ENCODE results near the gene WWP2. TPM values are rescaled to one million over a fixed set of nuclear protein-coding genes. Genes with fewer than 3 reads are reported as not detected.
A peak's percentile ranks its signal among the peaks of the same experiment; 100 is the strongest.

WWP2 gene
- polyA plus RNA-seq, 1 donor = 14.5 TPM

DNA sequence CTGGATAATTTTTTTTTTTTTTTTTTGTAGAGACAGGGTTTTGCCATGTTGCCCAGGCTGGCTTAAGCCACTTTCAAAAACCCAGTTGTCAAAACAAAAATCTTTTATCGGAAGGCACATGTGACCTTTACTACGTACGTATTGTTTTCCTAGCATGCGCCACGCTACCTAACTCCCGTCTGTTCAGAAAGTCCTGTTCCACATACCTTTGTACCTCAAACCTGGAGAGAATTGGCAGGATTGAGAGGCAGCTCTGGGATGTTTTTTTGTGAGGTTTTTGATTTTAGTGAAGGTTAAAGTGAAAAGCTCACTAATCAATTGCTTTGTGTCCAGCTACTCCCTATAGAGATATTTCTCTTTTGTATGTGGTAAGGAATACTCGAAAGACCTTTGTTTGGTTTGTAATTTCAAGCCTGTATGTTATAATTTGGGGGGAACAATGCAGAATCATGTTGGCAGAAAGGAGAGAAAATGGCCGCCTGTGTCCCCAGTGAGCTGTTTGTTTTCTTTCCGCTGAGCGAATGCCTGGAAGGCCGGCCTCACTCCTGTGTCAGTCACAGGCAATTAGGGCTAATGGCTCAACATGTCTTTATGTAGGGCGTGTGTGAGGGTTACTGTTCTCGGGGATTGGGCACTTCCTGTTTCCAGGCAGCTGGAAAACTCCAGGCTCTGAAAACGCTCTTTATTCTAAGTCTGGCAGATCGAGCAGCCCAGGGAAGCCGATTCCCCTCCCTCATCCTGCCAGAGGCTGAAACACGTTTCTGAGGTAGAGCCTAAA is 128.2 kb downstream of the WWP2 start:
- peak; percentile 61 for DNase-seq (ENCODE audit: low read depth)

DNA sequence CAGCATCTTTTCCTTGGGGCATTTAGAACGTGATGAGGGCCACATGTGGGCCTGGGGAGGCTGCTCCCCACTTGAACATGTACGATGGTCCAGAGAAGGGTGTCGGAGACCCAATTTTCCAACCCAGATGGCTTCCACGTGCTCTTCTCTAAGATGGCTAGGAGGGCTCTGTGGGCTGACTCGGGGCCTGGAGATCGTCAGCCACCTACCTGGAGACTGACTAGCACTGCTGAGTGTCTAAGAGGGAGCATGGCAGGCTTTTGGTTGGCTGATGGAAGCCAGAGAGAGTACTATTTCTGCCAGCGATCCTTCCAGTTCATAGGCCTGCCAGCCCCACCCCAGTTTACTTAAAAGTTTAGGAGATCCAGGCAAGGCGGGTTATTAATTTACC is 128.8 kb downstream of the WWP2 start:
- no peak for DNase-seq (ENCODE audit: low read depth)

DNA sequence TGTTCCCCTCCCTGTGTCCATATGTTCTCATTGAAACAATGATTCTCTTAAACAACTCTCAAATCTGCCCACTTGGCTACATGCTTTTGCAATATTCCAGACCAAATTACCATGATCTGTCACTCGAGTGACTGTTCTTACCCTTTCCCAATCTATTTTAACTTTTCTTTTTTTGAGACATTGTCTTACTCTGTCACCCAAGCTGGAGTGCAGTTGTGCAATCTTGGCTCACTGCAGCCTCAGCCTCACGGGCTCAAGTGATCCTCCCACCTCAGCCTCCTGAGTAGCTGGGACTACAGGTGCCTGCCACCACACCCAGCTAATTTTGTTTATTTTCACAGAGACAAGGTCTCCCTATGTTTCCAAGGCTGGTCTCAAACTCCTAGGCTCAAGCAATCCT is 130.2 kb downstream of the WWP2 start:
- DNase-seq (ENCODE audit: low read depth) = no peak

DNA sequence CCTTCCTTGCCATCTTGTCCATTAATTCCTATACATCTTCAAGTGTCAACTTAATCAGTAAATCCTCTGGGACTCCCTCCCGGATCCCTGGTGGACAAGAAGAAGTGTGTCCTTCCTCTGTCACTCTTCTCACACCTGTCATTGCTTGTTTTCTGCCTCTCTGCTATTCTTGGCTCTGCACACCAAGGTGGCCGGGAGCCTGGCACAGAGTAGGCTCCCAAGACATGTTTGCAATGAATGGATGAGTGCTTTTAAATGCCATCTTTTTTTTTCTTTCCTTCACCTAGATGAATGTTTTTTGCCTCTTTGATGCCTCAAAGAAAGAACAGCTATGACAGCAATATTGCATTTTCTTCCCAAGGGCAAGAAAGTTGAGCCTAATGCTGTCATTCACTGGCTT is 131.0 kb downstream of the WWP2 start:
- DNase-seq (ENCODE audit: low read depth) = no peak

DNA sequence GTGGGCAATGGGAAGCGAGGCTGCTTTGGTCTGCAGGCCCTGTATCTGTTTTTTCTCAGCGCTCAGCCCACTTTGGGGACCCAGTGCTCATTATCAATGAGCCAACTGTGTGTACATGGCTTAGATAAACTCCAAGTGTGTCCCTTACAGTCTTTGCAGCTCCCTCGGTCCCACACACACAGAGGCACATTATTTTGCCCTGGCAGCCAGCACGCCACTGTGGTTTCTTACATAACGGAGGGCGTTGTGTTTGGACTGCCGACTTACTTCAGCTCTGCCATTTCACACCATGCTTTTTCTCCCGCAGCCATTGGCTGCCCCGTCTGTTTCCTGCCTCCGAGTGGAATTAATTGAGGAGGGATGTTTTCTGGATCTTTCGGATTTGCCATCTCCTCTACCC is 132.5 kb downstream of the WWP2 start:
- DNase-seq (ENCODE audit: low read depth) = no peak

DNA sequence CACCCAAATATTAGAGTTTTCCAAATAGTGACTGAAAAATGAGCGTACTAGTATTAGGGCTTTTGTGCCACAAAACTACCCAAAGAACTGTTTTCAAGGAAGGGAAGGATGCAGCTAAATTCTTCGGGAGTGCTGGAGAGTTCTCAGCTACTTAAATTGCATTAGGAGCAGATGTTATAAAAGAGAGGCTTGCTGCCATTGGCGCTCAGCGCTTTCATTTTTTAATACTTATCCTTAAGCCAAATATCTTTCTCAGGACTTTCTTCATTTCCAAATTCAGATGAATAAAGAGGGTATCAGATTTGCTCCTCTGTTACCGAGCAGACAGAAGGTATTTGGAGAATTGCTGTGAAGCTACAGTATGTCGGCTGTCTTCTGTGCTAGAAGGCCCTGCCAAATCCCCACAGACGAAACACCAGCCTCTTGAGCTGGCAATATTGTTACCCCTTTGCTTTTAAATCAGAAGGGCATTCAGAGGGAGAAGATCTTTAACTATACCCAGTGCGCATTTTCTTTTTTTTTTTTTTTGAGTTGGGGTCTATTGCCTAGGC is 141.8 kb downstream of the WWP2 start:
- no peak for DNase-seq (ENCODE audit: low read depth)

DNA sequence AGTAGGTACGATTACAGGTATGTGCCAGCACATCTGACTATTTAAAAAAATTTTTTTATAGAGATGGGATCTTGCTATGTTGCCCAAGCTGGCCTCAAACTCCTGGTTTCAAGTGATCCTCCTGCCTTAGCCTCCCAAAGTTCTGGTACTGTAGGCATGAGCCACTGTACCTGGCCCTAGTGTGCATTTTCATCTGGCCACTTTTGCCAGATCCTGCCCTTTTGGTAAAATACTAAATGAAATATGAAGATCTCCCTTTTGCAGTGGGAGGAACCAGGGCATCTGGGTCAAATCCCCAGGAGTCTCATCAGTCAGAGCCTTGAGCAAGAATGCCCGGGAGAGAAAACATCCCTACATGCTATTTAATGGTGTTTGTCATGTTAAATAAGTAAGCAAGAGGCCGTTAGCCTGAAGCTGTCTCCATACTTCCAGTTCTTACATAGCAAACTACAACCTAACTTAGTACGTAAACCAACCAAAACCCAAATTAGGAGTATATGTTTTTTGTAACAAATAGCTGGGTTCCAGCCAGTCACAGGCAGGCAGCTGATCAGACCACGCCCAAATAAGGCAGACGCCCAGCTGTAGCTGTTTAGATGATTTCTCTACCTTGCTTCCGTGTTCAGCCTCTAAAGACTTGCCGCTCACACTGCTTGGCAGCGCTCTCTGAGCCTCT is 142.5 kb downstream of the WWP2 start:
- DNase-seq (ENCODE audit: low read depth) = no peak

DNA sequence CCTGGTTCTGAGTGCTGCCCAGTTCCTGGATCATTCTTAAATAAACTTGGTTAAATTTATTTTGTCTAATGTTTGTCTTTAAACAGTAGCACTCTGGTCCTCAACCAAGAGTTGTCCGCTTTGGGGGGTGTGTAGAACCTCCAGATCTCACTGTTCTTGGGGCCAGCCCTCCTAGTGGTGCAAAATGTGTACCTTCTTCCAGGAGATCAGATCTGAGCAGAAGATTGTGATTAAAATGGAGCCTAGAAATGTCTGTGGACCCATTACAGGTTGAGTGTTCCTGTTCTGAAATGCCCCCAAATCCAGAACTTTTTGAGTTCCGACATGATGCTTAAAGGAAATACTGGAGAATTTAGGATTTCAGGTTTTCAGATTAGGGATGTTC is 143.0 kb downstream of the WWP2 start:
- no peak for DNase-seq (ENCODE audit: low read depth)

DNA sequence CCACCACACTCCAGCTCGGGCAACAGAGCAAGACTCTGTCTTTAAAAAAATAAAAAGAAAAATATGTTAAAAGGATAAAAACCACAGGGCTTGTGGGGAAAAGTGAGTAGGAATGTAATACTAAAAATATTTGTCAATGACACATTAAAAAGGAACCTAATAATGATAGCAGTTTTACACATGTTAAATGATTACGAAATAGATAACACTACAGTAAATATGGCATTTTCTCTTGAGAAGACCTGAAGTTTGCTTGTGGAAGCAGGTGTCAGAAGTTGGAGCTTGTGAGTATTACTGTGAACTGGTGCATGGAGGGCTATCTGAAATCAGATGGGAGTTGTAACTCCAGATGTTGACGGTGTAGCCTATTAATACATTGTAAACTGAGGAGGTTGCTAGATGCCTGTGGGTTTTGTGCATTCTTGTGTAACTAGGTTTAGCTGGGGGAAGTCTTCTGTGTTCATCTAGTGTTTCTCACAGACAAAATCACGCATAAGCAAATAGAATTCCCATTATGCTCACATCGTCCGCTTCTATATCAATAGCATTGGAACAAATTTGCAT is 144.8 kb downstream of the WWP2 start:
- no peak for DNase-seq (ENCODE audit: low read depth)

DNA sequence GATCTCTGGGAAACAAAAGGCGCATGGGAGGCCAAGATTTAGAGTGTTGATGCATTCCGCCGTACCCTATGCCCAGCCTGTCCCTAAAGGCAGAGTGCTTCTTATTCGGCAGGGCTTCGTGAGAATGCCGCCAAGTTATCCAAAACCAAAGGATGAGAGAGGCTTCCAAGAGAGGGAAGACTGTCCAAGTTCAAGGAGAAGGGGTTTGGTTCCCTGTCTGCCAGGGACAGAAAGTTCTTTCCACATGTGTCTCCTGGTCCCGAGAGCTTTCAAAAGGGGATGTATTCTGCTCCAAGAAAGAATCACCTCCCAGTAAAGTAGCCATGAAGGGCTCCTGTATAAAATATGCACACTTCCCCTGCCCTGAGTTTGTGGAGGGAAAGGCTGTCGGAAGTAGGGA is 146.9 kb downstream of the WWP2 start:
- DNase-seq (ENCODE audit: low read depth) = no peak

DNA sequence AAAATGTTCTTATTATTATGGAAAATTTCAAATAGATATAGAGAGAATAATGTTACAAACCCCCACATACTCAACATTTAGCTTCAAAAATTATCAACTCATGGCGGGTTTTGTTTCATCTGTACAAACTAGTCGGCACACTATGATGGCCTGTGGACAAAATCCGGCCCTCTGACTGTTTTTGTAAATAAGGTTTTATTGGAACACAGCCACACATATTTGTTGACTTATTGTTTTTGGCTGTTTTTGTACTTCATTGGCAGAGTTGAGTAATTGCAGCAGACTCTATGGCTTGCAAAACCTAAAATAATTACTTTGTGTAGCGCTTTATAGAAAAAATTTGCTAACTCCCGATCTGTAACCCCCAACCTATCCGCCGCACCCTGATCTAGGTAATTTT is 147.6 kb downstream of the WWP2 start:
- no peak for DNase-seq (ENCODE audit: low read depth)

DNA sequence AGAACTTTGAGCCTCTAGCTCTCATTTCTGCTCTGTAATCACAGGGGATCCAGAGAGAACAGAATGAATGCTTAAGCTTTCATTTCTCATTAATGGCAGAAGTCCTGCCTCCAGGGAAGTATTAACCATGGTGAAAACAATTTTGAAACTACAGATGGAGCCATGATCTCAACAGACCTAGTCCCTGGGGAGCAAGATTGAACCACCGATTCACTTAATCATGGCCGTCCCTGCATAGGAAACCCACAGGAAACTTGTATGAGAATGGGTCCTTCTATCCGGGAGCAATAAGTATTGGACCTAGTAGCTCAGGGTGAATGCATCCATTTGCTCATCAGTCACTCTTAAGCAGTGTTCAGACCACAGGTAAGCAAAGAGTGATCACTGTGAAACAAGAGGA is 148.8 kb downstream of the WWP2 start:
- no peak for DNase-seq (ENCODE audit: low read depth)

DNA sequence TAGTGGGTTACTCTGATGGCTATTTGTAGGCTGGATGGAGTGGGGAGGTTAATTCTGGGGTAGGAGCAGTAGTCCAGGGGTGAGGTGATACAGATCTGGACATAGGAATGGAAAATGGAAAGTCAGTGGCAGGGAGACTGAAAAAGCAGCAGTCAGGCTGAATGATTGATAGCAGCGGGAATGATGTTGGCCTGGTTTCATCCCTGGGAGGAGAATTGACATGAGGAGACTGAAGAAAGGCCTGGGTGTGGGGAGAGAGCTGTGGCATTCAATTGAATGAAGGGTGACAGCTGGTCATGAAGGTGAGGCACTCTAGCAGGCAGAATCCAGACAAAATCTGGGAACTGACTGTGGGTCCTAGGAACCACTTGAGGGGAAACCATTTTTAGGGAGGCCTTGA is 154.3 kb downstream of the WWP2 start:
- no peak for DNase-seq (ENCODE audit: low read depth)

DNA sequence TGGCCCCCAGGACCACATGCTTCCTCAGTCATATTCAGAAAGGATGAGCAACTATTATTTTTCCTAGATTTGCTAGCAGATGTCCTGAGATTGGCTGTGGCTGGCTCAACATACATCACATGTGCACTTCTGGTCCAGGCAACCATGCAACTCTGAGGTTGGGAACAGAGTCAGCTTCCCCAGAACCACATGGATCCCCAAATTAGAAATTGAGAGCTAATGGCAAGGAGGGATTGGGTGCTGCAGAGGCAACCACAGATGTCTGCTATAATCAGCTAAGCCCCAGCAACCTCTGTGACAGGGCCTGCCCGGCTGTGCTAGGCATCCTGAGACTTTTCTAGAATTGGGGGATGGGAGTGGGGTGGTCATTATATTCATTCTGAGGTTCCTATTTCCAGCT is 155.2 kb downstream of the WWP2 start:
- DNase-seq (ENCODE audit: low read depth) = no peak

DNA sequence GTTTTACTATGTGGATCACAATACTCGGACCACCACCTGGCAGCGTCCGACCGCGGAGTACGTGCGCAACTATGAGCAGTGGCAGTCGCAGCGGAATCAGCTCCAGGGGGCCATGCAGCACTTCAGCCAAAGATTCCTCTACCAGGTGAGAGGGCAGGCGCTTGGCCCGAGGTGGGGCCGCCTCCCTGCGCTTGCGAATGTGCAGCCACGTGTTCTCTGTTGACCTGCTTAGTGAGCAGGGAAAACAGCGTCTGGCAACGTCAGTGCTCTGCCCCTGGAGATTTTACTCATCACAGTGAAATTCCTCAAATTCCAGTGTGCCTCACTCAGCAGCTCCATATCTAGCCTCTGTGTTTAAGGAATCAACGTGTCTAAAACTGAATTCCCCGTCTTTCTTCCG is 155.6 kb downstream of the WWP2 start:
- DNase-seq (ENCODE audit: low read depth) = no peak

DNA sequence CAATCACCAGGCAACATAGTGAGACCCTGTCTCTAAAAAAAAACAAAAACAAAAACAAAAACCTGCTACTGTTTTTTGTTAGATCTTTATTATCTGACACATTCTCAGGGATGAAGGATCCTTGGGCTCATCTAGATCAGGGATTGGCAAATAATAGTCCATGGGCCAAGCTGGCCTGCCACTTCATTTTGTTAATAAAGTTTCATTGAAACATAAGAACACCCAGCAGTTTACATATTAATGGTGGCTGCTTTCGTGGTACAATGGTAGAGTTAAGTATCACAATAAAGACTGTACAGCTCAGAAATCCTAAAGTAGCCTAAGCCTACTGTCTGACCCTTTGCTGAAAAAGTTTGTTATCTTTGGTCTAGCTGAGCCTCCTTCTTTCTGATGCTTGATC is 156.1 kb downstream of the WWP2 start:
- DNase-seq (ENCODE audit: low read depth) = no peak

DNA sequence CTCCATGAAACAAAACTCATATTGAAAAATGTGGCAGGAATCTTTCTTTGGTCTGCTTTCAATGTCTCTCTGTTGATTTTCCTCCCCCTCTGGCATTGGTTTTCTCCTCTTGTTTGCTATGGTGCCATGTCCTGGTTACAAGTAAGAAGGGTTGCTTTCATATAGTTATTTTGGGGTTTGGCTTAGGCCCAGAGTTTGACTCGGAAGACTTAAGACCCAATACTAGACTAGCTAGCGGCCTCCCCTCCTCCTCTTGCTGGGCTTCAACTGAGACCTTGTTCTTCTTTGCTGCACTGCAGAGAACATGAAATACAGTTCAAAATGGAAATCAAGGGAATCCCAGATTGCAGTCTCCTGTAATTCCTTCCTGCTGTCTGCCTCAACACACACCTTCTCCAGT is 159.0 kb downstream of the WWP2 start:
- no peak for DNase-seq (ENCODE audit: low read depth)

DNA sequence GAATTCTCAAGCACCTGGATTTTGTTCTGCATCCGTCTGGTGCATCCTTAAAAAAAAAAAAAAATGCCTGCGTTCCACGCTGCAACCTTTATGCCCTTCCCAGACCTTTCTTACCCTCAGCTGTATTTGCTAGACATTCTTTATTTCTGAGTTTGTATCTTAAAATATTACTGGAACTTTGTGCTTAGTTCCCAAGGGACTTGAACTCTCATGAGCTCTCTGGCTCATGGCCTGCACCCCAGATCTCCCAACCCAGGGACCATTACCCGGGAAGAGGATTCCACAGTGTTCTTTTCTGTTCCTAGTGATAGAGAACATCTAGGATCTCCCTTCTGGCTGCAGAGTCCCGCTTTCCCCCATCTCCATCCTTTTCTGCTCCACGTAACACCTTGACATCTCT is 160.1 kb downstream of the WWP2 start:
- no peak for DNase-seq (ENCODE audit: low read depth)

DNA sequence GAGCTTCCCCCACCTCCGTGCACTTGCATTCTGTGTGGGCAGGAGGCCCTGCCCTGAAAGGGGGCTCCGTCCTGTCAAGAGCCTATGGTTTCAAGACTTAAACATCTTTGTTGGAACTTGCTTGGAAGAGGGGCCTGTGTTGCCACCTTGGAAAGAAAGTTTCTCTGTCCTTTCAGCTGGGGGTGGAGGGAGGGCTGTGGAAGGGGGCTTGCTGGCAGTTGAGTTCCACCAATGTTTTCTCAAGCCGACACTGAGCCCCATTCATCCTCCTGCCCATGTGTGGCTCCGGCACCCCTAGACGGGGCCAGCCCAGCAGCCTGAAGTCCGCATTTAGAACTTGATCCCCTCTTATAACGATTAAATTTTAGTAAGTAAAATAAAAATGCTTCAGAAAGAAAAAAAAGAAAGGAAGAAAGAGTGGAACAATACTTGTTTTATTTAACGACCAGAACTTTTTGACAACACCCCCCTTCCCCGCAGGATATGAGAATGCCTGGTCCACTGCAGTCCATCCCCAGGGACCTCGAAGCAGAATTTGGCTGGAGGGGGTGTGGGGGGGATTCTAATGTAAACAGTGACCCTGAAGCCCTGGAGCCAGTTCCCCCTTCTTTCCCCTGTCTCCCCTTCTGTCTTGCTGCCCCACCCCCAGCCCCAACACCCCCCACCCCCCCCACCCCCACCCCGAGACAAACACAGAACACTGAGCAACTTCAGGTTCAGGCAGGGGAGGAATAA is 162.1 kb downstream of the WWP2 start:
- no peak for DNase-seq (ENCODE audit: low read depth)

DNA sequence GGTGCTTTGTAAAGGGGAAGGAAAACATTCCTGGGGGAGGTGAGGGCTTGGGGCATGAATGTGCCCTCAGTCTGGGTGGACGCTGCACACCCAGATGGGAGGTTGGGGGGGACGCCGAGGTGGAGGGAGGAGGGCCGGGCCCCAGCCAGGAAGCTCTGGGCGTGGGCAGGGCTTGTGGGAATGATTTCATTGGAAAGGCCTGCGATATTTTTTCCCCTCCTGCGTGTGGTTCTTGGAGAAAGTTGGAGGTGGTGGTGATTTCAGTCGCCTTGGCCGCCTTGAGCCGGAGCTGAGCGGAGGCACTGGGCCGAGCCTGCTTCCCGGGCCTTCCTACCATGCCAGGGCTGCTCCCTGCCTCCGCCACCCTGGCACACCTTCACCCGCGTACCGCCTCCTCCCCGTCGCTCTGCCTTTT is 162.7 kb downstream of the WWP2 start:
- DNase-seq (ENCODE audit: low read depth) = no peak

DNA sequence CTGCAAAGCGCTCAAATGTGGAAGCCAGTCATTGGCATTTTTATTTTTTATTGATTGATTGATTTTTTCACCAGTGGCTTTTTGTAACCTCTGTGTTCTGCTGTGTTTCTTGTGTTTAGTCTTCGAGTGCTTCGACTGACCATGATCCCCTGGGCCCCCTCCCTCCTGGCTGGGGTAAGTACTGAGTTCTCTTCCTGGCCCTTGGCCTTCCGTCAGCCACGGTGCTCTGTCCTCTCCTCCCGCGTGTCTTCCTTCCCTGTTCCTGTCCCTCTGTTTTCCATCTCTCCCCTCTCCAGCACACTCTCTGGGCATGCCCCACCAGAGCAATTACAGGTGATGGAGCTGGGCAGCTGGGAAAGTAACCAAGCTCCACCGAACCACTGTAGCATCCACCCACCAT is 163.2 kb downstream of the WWP2 start:
- no peak for DNase-seq (ENCODE audit: low read depth)

DNA sequence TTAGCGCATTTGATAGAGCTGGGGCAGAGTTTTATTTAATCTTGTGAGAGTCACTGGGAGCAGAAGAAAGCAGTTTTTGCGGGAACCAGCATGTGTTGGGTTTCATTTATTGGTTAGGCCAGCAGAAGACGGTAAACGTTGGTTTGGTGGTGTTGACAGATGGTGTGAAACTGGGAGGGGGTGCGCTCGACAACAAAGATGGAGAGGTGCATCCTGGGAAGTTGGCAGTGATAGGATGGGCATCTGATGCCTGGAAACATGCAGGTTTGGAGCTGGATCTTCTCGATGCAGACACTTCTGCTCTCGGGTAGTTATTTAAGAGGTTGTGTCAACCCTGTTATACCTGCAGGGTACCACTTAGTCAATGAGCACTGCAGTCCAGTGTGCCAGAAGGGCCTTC is 164.1 kb downstream of the WWP2 start:
- no peak for DNase-seq (ENCODE audit: low read depth)

Measured in forelimb muscle (tissue), 1 donor.